ENCODE measurements around the gene MESP1.

- no peak for TF ChIP-seq RAD21 (IDR thresholded peaks at IDR 0.05; ENCODE audit: low read length)
- no peak for TF ChIP-seq MAFK (IDR thresholded peaks at IDR 0.05; ENCODE audit: low read depth, low read length)
Observed at GRCh38 chr15:89785064-89785773, 34.2 kb upstream of the MESP1 start.
